ENCODE results near the gene CEP170. TPM values are rescaled to one million over a fixed set of nuclear protein-coding genes. Genes with fewer than 3 reads are reported as not detected.
A peak's percentile ranks its signal among the peaks of the same experiment; 100 is the strongest.
"Not testable (repeated sequence)": the region's sequence is repeated elsewhere in the genome, so short reads cannot be mapped to it uniquely, and the experiment has no call there.

Gene CEP170
- total RNA-seq, 1 experiment from 2014 or later: 65.2 TPM

GRCh38 chr1:243147351-243147750 lies 107.7 kb downstream of the CEP170 start:
- not testable (repeated sequence) for H3K9me3 ChIP-seq (replicated peaks); H3K4me1 ChIP-seq (replicated peaks); H3K4me3 ChIP-seq; H3K27ac ChIP-seq; DNase-seq (ENCODE audit: low read depth in 1 of 2, low spot score in 2 of 2); H3K27me3 ChIP-seq (replicated peaks); H3K36me3 ChIP-seq

- DNase-seq (ENCODE audit: low read depth in 1 of 2, low spot score in 2 of 2); H3K27me3 ChIP-seq (replicated peaks); H3K36me3 ChIP-seq; H3K4me1 ChIP-seq (replicated peaks); H3K9me3 ChIP-seq (replicated peaks); H3K27ac ChIP-seq; H3K4me3 ChIP-seq: not testable (repeated sequence)
These were observed 114.6 kb downstream of the CEP170 start for GRCh38 chr1:243140498-243140897.

GRCh38 chr1:243122876-243123409 lies 132.1 kb downstream of the CEP170 start:
- H3K27me3 ChIP-seq (replicated peaks); H3K4me3 ChIP-seq; H3K9me3 ChIP-seq (replicated peaks); H3K36me3 ChIP-seq; H3K27ac ChIP-seq; H3K4me1 ChIP-seq (replicated peaks): not testable (repeated sequence)
- peak in 1 of 2 experiments; percentile 7 for DNase-seq (ENCODE audit: low read depth in 1 of 2, low spot score in 2 of 2)

- H3K4me1 ChIP-seq (replicated peaks); H3K36me3 ChIP-seq; H3K4me3 ChIP-seq; H3K9me3 ChIP-seq (replicated peaks); DNase-seq (ENCODE audit: low read depth in 1 of 2, low spot score in 2 of 2); H3K27ac ChIP-seq; H3K27me3 ChIP-seq (replicated peaks): not testable (repeated sequence)
These were observed 133.1 kb downstream of the CEP170 start for GRCh38 chr1:243121939-243122338.

GRCh38 chr1:243118601-243119322 lies 136.3 kb downstream of the CEP170 start:
- H3K27ac ChIP-seq; H3K27me3 ChIP-seq (replicated peaks); H3K36me3 ChIP-seq; H3K4me3 ChIP-seq; H3K9me3 ChIP-seq (replicated peaks); DNase-seq (ENCODE audit: low read depth in 1 of 2, low spot score in 2 of 2); H3K4me1 ChIP-seq (replicated peaks): not testable (repeated sequence)

- not testable (repeated sequence) for DNase-seq (ENCODE audit: low read depth in 1 of 2, low spot score in 2 of 2); H3K27ac ChIP-seq; H3K4me3 ChIP-seq; H3K9me3 ChIP-seq (replicated peaks); H3K36me3 ChIP-seq; H3K27me3 ChIP-seq (replicated peaks); H3K4me1 ChIP-seq (replicated peaks)
These were observed 138.9 kb downstream of the CEP170 start for GRCh38 chr1:243116187-243116586.

GRCh38 chr1:243114769-243115168 lies 140.3 kb downstream of the CEP170 start:
- not testable (repeated sequence) for H3K27ac ChIP-seq; H3K4me1 ChIP-seq (replicated peaks); H3K36me3 ChIP-seq; DNase-seq (ENCODE audit: low read depth in 1 of 2, low spot score in 2 of 2); H3K9me3 ChIP-seq (replicated peaks); H3K27me3 ChIP-seq (replicated peaks); H3K4me3 ChIP-seq

- not testable (repeated sequence) for H3K27me3 ChIP-seq (replicated peaks); H3K27ac ChIP-seq; H3K4me1 ChIP-seq (replicated peaks); H3K4me3 ChIP-seq; H3K9me3 ChIP-seq (replicated peaks); DNase-seq (ENCODE audit: low read depth in 1 of 2, low spot score in 2 of 2); H3K36me3 ChIP-seq
These were observed 140.9 kb downstream of the CEP170 start for GRCh38 chr1:243114059-243114713.

GRCh38 chr1:243107171-243107570 lies 147.9 kb downstream of the CEP170 start:
- not testable (repeated sequence) for H3K27ac ChIP-seq; DNase-seq (ENCODE audit: low read depth in 1 of 2, low spot score in 2 of 2); H3K4me1 ChIP-seq (replicated peaks); H3K27me3 ChIP-seq (replicated peaks); H3K36me3 ChIP-seq; H3K4me3 ChIP-seq; H3K9me3 ChIP-seq (replicated peaks)

- not testable (repeated sequence) for H3K36me3 ChIP-seq; H3K27me3 ChIP-seq (replicated peaks); DNase-seq (ENCODE audit: low read depth in 1 of 2, low spot score in 2 of 2); H3K27ac ChIP-seq; H3K9me3 ChIP-seq (replicated peaks); H3K4me3 ChIP-seq; H3K4me1 ChIP-seq (replicated peaks)
These were observed 149.3 kb downstream of the CEP170 start for GRCh38 chr1:243105652-243106332.

GRCh38 chr1:243105104-243105503 lies 150.0 kb downstream of the CEP170 start:
- not testable (repeated sequence) for H3K27me3 ChIP-seq (replicated peaks); DNase-seq (ENCODE audit: low read depth in 1 of 2, low spot score in 2 of 2); H3K4me3 ChIP-seq; H3K36me3 ChIP-seq; H3K27ac ChIP-seq; H3K9me3 ChIP-seq (replicated peaks); H3K4me1 ChIP-seq (replicated peaks)

GRCh38 chr1:243104452-243104851 lies 150.6 kb downstream of the CEP170 start:
- H3K4me1 ChIP-seq (replicated peaks); H3K9me3 ChIP-seq (replicated peaks); DNase-seq (ENCODE audit: low read depth in 1 of 2, low spot score in 2 of 2); H3K27me3 ChIP-seq (replicated peaks); H3K36me3 ChIP-seq; H3K4me3 ChIP-seq; H3K27ac ChIP-seq: not testable (repeated sequence)

GRCh38 chr1:243101551-243102050 lies 153.5 kb downstream of the CEP170 start:
- H3K27ac ChIP-seq; H3K9me3 ChIP-seq (replicated peaks); H3K4me1 ChIP-seq (replicated peaks); H3K36me3 ChIP-seq; H3K27me3 ChIP-seq (replicated peaks); DNase-seq (ENCODE audit: low read depth in 1 of 2, low spot score in 2 of 2); H3K4me3 ChIP-seq: not testable (repeated sequence)

GRCh38 chr1:243087368-243087767 lies 167.7 kb downstream of the CEP170 start:
- H3K4me3 ChIP-seq; H3K4me1 ChIP-seq (replicated peaks); H3K9me3 ChIP-seq (replicated peaks); H3K27me3 ChIP-seq (replicated peaks); H3K27ac ChIP-seq; H3K36me3 ChIP-seq; DNase-seq (ENCODE audit: low read depth in 1 of 2, low spot score in 2 of 2): not testable (repeated sequence)
